ENCODE data around the gene FCRL6.

DNA sequence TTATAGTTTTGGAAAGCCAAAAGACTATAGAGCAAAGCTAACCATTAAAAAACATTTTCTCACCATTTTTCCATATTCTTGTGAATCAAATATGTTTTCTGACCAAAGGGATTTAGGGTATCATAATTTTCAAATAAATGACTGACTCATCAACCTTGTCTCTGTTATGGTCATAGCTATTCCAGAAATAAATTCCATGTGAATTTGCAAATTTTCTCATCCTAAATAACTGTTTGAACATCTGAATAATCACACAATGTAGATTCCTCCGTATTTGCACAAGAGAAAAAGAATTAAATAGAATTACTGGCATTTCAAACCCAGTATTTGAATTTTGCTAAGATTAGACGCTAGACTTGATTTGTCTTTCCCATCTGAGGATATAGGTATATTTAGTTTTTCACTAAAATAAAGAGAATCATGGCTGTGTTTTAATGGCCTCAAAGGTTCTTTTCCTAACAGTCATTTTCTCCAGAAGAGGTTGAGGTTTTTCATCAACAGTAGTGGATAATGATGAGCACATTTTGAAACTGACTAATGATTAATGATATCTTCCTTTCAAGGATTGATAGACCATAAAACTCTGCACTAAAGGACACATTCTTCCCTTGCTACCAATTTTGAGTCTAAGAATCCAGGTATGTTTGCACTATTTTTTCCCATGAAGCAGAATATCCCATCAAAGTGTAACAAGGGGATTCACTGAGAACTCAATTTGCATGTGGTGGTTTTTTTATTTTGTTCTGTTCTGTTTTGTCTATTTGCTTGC lies 30.8 kb upstream of the FCRL6 start:
- TF ChIP-seq, protein P1, sequence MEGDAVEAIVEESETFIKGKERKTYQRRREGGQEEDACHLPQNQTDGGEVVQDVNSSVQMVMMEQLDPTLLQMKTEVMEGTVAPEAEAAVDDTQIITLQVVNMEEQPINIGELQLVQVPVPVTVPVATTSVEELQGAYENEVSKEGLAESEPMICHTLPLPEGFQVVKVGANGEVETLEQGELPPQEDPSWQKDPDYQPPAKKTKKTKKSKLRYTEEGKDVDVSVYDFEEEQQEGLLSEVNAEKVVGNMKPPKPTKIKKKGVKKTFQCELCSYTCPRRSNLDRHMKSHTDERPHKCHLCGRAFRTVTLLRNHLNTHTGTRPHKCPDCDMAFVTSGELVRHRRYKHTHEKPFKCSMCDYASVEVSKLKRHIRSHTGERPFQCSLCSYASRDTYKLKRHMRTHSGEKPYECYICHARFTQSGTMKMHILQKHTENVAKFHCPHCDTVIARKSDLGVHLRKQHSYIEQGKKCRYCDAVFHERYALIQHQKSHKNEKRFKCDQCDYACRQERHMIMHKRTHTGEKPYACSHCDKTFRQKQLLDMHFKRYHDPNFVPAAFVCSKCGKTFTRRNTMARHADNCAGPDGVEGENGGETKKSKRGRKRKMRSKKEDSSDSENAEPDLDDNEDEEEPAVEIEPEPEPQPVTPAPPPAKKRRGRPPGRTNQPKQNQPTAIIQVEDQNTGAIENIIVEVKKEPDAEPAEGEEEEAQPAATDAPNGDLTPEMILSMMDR (IDR thresholded peaks at IDR 0.05 in 4 of 5, conservative IDR thresholded peaks at IDR 0.05 in 1 of 5), result no peak
- no peak for TF ChIP-seq POLR2A (IDR thresholded peaks at IDR 0.05)
